PC-3 (cell line): Measurements from ENCODE around the gene OR11H6. TPM values are rescaled to one million over a fixed set of nuclear protein-coding genes. Genes with fewer than 3 reads are reported as not detected.
"Not testable (repeated sequence)": the region's sequence is repeated elsewhere in the genome, so short reads cannot be mapped to it uniquely, and the experiment has no call there.

Source experiments
- ATAC-seq: fragments of 200-7000 bp; cut with Tn5 transposase; 2 replicates; pipeline ENCODE4 v1.9.1; 2020; ENCODE audit warnings: mild to moderate bottlenecking, moderate library complexity
- BruUV-seq: library from RNA; stranded (reverse); fragments of 400-500 nt; replicated peaks from 2 replicates; lab custom pipeline; 2021; lab: Mats Ljungman, UMichigan
- CTCF ChIA-PET: fragments of 300-600 bp; sonication (Branson Sonifier 250); formaldehyde crosslinking; loops from one replicate; lab custom pipeline; 2022; ENCODE audit warnings: antibody characterized with exemption; lab: Charles Lee
- POLR2A ChIA-PET: fragments of 300-600 bp; sonication (Branson Sonifier 250); formaldehyde crosslinking; loops from one replicate; lab custom pipeline; 2022; ENCODE audit warnings: antibody characterized with exemption; ENCODE audit not compliant: unreplicated experiment; lab: Charles Lee
- DNase-seq: peaks from one replicate; pipeline ENCODE4 v3.0.0-alpha.2; 2015
- H2AFZ ChIP-seq: fragments of 300-600 bp; sonication (generic); 2 replicates; pipeline ENCODE4 v1.6.0; 2016; ENCODE audit warnings: antibody characterized with exemption, low read length
- H3F3A ChIP-seq: fragments of 300-600 bp; sonication (generic); one replicate; pipeline ENCODE4 v1.6.0; 2017; ENCODE audit warnings: antibody characterized with exemption, low read length, control low read depth, mild to moderate bottlenecking; ENCODE audit not compliant: unreplicated experiment
- H3K27ac ChIP-seq: fragments of 300-600 bp; sonication (generic); 2 replicates; pipeline ENCODE4 v1.5.1; 2016; ENCODE audit warnings: mild to moderate bottlenecking, low read length
- H3K27me3 ChIP-seq: fragments of 300-600 bp; sonication (generic); 2 replicates; pipeline ENCODE4 v1.6.1; 2016; ENCODE audit warnings: low read length, mixed read lengths
- H3K36me3 ChIP-seq: fragments of 300-600 bp; sonication (generic); 2 replicates; pipeline ENCODE4 v1.6.1; 2016; ENCODE audit warnings: low read depth, mixed run types, low read length, mixed read lengths
- H3K4me1 ChIP-seq: fragments of 300-600 bp; sonication (generic); 2 replicates; pipeline ENCODE4 v1.5.1; 2016; ENCODE audit warnings: low read length; ENCODE audit not compliant: insufficient read depth
- H3K4me2 ChIP-seq: fragments of 300-600 bp; sonication (generic); 2 replicates; pipeline ENCODE4 v1.6.0; 2016; ENCODE audit warnings: low read length
- H3K4me3 ChIP-seq: fragments of 300-600 bp; sonication (generic); 2 replicates; pipeline ENCODE4 v1.5.1; 2016; ENCODE audit warnings: mild to moderate bottlenecking, low read length, mixed read lengths
- H3K79me2 ChIP-seq: fragments of 300-600 bp; sonication (generic); 2 replicates; pipeline ENCODE4 v1.6.1; 2017; ENCODE audit warnings: low read length, mixed read lengths
- H3K9ac ChIP-seq: fragments of 300-600 bp; sonication (generic); 2 replicates; pipeline ENCODE4 v1.6.0; 2016; ENCODE audit warnings: mild to moderate bottlenecking, low read length
- H3K9me2 ChIP-seq: fragments of 300-600 bp; sonication (generic); replicated peaks from 2 replicates; pipeline ENCODE4 v1.6.1; 2016; ENCODE audit warnings: mixed run types, low read length, mixed read lengths
- H3K9me3 ChIP-seq: fragments of 300-600 bp; sonication (generic); 2 replicates; pipeline ENCODE4 v1.6.1; 2016; ENCODE audit warnings: low read length, mixed read lengths
- H4K20me1 ChIP-seq: fragments of 300-600 bp; sonication (generic); 2 replicates; pipeline ENCODE4 v1.6.1; 2016; ENCODE audit warnings: low read length, mixed read lengths
- EZH2 ChIP-seq: fragments of 300-600 bp; sonication (generic); IDR thresholded peaks from one replicate; pipeline ENCODE4 v1.6.1; 2017; ENCODE audit warnings: antibody characterized with exemption, mild to moderate bottlenecking, low read length; ENCODE audit not compliant: unreplicated experiment
- EZH2phosphoT487 ChIP-seq: fragments of 300-600 bp; sonication (generic); IDR thresholded peaks from 2 replicates; pipeline ENCODE4 v1.6.1; 2018; ENCODE audit warnings: mild to moderate bottlenecking, antibody characterized with exemption, low read length, borderline replicate concordance
- intact Hi-C: fragments of 100-400 bp; cut with micrococcal nuclease; formaldehyde crosslinking; loops from 2 replicates; pipeline ENCODE4 v1.9.0; 2023
- total RNA-seq: library from RNA; depleted of rRNA; stranded (reverse); fragments of >200 nt; gene quantifications from 2 replicates; pipeline ENCODE4 v1.2.3, GENCODE V29; 2014
- TF ChIP-seq, protein P1 (sequence below): fragments of 300-600 bp; sonication (generic); conservative IDR thresholded peaks from 2 replicates; pipeline ENCODE4 v1.5.1; 2017; ENCODE audit warnings: antibody characterized with exemption, low read depth, mild to moderate bottlenecking, low read length

The OR11H6 gene
- total RNA-seq, 1 experiment from 2014 or later, result not detected

DNA sequence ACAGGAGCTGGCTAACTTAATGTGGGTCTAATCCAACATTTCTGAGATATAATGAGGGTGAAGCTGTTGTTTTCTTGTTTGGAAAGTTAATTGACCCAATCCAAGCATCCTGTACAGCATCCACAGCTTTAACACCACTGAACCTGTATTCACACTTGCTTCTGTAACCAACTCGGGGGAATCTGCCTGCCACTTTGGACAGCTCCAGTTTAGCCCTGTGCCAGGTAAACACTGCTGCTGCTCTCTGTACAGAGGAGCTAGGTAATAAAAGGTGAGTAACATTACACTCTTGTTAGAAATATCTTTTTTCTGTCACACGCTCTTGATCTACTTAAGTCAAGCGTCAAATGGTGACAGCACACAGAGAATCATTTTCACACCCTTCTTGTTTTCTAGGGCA, 32.1 kb upstream of the OR11H6 start:
- H3K27ac ChIP-seq, result no peak overlapping the region
- no peaks in the 10 kb centered on the region for H3F3A ChIP-seq
- DNase-seq, result no peak
- BruUV-seq, result no TSS peak
- ChIA-PET POLR2A (no interaction called here), CTCF (no interaction called here)
- no peak overlapping the region for H3K4me2 ChIP-seq
- no peaks in the 10 kb centered on the region for H3K79me2 ChIP-seq
- TF ChIP-seq, protein P1, sequence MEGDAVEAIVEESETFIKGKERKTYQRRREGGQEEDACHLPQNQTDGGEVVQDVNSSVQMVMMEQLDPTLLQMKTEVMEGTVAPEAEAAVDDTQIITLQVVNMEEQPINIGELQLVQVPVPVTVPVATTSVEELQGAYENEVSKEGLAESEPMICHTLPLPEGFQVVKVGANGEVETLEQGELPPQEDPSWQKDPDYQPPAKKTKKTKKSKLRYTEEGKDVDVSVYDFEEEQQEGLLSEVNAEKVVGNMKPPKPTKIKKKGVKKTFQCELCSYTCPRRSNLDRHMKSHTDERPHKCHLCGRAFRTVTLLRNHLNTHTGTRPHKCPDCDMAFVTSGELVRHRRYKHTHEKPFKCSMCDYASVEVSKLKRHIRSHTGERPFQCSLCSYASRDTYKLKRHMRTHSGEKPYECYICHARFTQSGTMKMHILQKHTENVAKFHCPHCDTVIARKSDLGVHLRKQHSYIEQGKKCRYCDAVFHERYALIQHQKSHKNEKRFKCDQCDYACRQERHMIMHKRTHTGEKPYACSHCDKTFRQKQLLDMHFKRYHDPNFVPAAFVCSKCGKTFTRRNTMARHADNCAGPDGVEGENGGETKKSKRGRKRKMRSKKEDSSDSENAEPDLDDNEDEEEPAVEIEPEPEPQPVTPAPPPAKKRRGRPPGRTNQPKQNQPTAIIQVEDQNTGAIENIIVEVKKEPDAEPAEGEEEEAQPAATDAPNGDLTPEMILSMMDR, result no peak
- TF ChIP-seq EZH2 (no peak), EZH2phosphoT487 (no peak)
- H2AFZ ChIP-seq, result no peak overlapping the region
- no peak overlapping the region for H3K4me3 ChIP-seq
- no peak for ATAC-seq
- no peaks in the 10 kb centered on the region for H3K36me3 ChIP-seq
- no peaks in the 10 kb centered on the region for H3K9me3 ChIP-seq
- peaks cover 45% of the 10 kb centered on the region for H3K27me3 ChIP-seq
- no peaks in the 10 kb centered on the region for H3K4me1 ChIP-seq
- H3K9ac ChIP-seq, result no peak overlapping the region
- no peaks in the 10 kb centered on the region for H3K9me2 ChIP-seq
- intact Hi-C loops, result no loop called here
- H4K20me1 ChIP-seq, result no peaks in the 10 kb centered on the region

DNA sequence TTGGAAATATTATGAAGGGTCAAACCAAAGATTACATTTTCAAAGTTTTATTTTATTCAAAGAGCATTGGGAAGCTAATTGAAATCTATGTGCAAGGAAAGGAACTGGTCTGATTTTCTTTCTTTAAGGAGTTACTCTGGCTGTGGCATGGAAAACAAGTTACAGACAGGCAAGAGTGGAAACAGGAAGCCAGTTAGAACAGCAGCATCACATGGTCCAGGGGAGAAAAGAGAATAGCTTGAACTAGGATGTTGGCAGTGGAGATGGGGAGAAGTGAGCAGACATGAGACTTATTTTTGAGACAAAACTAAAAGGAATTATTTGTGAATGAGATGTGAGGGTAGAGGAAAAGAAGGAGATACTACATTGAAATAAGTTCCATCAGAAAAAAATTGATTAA, 29.4 kb upstream of the OR11H6 start:
- BruUV-seq, result no TSS peak
- H3K36me3 ChIP-seq, result no peaks in the 10 kb centered on the region
- POLR2A ChIA-PET, result no interaction called here
- H2AFZ ChIP-seq, result no peak overlapping the region
- no peaks in the 10 kb centered on the region for H3K4me1 ChIP-seq
- H3K4me3 ChIP-seq, result no peak overlapping the region
- no peak overlapping the region for H3K4me2 ChIP-seq
- intact Hi-C loops, result no loop called here
- no peaks in the 10 kb centered on the region for H3F3A ChIP-seq
- H4K20me1 ChIP-seq, result no peaks in the 10 kb centered on the region
- no peak overlapping the region for H3K9ac ChIP-seq
- no peaks in the 10 kb centered on the region for H3K9me3 ChIP-seq
- CTCF ChIA-PET, result no interaction called here
- H3K27ac ChIP-seq, result no peak overlapping the region
- H3K9me2 ChIP-seq, result no peaks in the 10 kb centered on the region
- TF ChIP-seq EZH2 (no peak), EZH2phosphoT487 (no peak)
- TF ChIP-seq, protein P1, result no peak
- no peak for ATAC-seq
- peaks cover 53% of the 10 kb centered on the region for H3K27me3 ChIP-seq
- DNase-seq, result no peak
- no peaks in the 10 kb centered on the region for H3K79me2 ChIP-seq

DNA sequence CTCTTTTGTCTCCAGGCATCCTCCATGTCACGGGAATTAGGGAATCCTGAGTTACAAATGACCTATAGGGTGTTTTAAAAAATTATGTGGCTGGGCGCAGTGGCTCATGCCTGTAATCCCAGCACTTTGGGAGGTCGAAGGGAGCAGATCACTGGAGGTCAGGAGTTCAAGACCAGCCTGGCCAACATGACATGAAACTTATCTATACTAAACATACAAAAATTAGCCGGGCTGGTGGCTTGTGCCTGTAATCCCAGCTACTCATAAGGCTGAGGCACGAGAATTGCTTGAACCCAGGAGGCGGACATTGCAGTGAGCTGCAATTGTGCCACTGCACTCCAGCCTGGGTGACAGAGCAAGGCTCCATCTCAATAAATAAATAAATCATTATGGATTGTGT, 28.3 kb upstream of the OR11H6 start:
- DNase-seq, POLR2A ChIA-PET, H3K9ac ChIP-seq, H3K36me3 ChIP-seq, H3K4me1 ChIP-seq, BruUV-seq, H3K27ac ChIP-seq, H3K9me3 ChIP-seq, H3K79me2 ChIP-seq, H3K4me2 ChIP-seq, H2AFZ ChIP-seq, H4K20me1 ChIP-seq, ATAC-seq, intact Hi-C loops, H3K4me3 ChIP-seq, H3F3A ChIP-seq, H3K9me2 ChIP-seq, CTCF ChIA-PET: not testable (repeated sequence)
- peaks cover 53% of the 10 kb centered on the region for H3K27me3 ChIP-seq
